Stimulated activated CD8-positive, alpha-beta memory T cell treated with anti-CD3 and anti-CD28 coated beads, Interleukin-7, amount 100 ng/mL, for 1 hour (primary cell): ENCODE measurements around the gene NEK5.
"Not testable (repeated sequence)": the region's sequence is repeated elsewhere in the genome, so short reads cannot be mapped to it uniquely, and the experiment has no call there.

Source experiments
- DNase-seq, 2 donors: peaks; one replicate each; pipeline ENCODE4 v3.0.0-alpha.2; 2020; ENCODE audit warnings: low read depth in 2 of 2

NEK5 gene, protein sequence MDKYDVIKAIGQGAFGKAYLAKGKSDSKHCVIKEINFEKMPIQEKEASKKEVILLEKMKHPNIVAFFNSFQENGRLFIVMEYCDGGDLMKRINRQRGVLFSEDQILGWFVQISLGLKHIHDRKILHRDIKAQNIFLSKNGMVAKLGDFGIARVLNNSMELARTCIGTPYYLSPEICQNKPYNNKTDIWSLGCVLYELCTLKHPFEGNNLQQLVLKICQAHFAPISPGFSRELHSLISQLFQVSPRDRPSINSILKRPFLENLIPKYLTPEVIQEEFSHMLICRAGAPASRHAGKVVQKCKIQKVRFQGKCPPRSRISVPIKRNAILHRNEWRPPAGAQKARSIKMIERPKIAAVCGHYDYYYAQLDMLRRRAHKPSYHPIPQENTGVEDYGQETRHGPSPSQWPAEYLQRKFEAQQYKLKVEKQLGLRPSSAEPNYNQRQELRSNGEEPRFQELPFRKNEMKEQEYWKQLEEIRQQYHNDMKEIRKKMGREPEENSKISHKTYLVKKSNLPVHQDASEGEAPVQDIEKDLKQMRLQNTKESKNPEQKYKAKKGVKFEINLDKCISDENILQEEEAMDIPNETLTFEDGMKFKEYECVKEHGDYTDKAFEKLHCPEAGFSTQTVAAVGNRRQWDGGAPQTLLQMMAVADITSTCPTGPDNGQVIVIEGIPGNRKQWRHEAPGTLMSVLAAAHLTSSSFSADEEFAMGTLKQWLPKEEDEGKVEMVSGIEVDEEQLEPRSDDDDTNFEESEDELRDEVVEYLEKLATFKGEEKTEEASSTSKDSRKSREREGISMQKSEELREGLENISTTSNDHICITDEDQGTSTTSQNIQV

GRCh38 chr13:52128714-52129700 lies at the start of gene NEK5:
Gene NEK5, minus strand, starts transcription at chr13:52129073. Its CDS starts 1,591 bp downstream, at chr13:52127482.
- peak in 1 of 2 donors; percentile 9 for DNase-seq

DNA sequence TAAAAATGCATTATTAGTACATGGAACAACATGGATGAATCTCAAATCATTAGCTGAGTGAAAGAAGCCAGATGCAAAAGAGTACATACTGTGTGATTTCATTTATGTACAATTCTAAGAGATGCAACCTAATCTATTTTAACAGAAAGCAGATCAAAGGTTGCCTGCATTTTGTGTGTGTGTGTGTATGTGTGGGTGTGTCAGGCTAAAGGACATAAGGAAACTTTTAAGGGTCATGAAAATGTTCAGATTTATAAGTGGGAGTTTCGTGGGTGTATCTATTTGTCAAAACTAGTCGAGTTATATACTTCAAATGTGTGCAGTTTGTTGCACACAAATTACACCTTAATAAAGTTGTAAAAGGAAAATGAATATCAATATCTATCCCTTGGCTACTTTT lies 48.4 kb upstream of the NEK5 start:
- DNase-seq = no peak

- DNase-seq = not testable (repeated sequence)
Observed at GRCh38 chr13:52173970-52174369, 45.1 kb upstream of the NEK5 start.

DNA sequence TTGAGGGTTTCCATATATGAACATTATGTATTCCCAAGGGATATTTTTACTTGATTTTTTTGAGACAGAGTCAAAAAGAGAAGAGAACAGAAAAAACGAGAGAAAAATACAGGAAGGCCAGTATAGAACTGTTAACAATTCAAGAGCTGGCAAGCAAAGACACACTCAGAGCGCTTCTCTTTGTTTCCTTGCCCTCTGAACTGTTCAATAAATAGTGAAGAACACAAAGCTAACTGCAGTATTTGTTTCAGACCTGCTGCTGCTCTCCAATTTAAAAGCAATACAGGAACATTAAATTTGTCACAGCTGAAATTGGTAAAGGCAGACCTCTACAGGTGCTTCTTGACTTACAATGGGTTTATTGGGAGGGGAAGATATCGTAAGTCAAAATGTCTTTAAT lies 44.5 kb upstream of the NEK5 start:
- DNase-seq = no peak

GRCh38 chr13:52171686-52172085 lies 42.8 kb upstream of the NEK5 start:
- not testable (repeated sequence) for DNase-seq

GRCh38 chr13:52170828-52171391 lies 42.0 kb upstream of the NEK5 start:
- DNase-seq = not testable (repeated sequence)

GRCh38 chr13:52169839-52170238 lies 41.0 kb upstream of the NEK5 start:
- DNase-seq = no peak

GRCh38 chr13:52165411-52165810 lies 36.5 kb upstream of the NEK5 start:
- no peak for DNase-seq

DNA sequence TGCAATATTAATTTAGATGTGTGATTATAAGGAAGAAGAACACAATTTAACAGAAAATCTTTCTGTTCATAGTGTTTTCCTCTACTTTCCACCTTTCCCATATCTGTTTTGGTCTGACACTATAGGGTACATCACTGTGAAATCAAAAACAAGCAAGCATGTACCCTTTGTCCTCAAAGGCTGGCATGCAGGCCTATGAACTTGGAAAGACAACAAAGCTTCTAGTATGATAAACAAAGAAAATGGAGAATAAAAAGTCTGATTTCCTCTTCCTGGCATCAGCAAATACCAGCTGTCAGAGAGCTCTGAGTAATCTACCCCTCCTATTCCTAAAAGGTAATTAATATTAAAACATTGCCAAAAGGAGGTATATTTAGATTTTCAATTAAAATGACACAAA lies 36.1 kb upstream of the NEK5 start:
- DNase-seq = no peak

- DNase-seq = not testable (repeated sequence)
Observed at GRCh38 chr13:52163878-52164277, 35.0 kb upstream of the NEK5 start.

- DNase-seq = no peak
Observed at GRCh38 chr13:52162279-52163101, 33.6 kb upstream of the NEK5 start.

DNA sequence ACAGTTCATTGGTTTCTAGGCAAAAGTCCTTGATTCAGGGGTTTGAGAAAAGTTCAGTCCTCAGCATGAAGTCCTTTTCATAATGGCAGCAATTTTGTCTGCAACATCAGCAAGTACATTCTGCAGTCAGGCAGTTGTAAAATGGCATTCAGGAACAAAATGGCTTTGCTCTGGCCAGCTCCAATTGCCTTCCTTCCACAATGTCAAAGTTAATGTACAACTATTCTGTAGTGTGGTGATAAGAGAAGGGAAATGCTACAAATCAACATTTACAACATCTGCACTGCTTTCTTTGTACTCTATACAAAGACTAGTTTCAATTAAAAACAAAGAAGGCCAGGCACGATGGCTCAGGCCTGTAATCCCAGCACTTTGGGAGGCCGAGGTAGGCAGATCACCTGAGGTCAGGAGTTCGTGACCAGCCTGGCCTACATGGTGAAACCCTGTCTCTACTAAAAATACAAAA lies 32.3 kb upstream of the NEK5 start:
- DNase-seq = no peak

DNA sequence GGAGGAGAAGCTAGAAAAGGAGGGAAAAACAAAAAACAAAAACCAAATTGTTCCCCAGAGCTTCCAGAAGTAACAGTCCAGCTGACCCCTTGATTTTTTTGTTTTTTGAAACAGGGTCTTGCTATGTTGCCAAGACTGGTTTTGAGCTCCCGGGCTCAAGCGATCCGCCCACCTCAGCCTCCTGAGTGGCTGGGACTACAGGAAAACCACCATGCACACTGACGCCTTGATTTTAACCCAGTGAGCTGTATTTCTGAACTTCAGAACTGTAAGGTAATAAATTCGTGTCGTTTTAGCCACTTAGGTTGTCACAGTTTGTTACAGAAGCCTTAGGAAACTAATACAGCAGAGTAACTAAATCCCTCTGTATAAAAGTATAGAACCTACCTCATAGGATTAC lies 31.6 kb upstream of the NEK5 start:
- DNase-seq = no peak

- DNase-seq = no peak
Observed at GRCh38 chr13:52160053-52160452, 31.2 kb upstream of the NEK5 start.

DNA sequence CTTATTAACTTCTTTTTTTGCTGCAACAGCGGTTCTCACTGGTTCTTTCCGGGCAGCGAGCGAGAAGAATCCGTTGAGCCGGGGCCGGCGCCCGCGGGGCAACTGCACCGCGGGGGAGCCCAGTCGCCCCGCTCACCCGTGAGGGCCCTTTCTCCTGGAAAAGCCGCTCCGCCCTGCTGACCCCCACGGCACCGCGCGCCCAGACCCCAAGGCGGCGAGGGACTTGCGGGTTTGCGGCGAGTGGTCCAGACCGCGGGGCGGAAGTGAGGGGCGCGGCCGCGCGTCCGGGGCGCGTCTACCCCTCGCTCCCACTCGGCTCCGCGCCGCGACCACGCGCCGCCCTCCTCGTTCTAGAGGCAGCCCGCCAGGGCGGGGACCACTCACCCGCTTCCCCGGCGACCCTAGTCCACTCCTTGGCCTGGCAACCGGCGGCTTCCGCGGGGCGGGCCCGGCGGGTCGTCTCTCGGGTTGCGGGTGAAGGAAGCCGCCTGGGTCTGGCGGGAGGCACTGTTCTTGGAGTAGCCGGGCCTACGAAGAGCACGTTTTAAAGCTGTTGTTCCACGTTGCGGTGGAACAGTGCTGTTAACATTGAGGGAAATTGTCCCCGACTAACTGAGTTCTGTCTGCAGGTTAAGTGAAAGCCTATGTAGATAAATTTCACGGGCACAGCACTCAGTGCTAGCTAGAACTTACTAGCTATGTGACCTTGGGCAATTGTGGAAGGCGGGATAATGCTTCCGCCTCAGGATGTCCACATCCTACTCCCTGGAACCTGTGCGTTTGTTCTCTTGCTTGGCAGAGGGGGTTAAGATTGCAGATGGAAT lies 30.5 kb upstream of the NEK5 start, which contains the start of gene NEK3:
TSS of gene NEK3 (minus strand) at position 439 of the 824 bp plus-strand sequence. CDS start 3,406 bp downstream, outside the sequence.
- DNase-seq = peak in 1 of 2 donors; percentile 12

DNA sequence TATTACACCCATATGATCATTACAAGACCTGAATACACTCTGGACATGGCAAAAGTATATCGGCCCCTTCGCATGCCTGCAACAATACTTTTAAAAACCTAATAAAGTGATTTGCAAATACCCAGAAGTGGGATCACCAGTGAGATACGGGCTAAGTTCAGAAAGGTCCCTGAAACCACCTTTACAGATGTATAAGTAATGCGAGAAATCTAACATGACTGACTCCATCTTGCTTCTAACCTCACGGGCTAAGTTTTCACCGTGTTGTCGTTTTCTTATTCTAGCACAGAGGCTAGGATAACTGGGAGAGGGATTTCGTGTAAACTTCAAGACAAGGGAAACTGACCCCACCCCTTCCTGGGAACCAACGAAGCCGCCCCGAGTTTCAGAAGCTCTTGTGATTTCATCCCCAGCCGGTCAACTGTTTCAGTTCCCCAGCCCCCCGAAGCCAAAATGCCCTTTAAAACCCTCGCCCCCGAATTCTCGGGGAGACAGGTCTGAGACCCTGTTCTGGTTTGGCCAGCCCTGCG lies 29.8 kb upstream of the NEK5 start:
- DNase-seq = no peak

- no peak for DNase-seq
Observed at GRCh38 chr13:52156724-52157261, 27.9 kb upstream of the NEK5 start.

DNA sequence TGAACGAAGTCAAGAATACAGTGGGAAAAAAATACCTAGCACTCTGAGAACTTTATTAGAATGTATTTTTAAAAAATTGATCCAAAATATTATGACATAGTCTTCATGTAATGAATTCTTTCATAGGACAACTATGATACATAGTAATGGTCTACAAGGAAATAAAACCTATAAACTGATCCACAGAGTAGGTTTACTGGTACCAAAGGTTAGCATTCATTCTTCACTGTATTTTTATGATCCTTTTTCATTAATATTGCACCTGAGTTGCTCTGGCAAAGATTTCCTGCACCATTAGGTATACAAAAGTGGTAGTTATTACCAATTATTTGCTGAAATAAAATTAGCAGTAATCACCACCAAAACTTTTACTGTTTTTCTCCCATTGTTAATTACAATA lies 26.3 kb upstream of the NEK5 start:
- DNase-seq = no peak

GRCh38 chr13:52147225-52147624 lies 18.4 kb upstream of the NEK5 start:
- no peak for DNase-seq
